ENCODE results near the gene TWIST2.

Gene TWIST2

GRCh38 chr2:238895891-238896600 lies 48.2 kb downstream of the TWIST2 start:
- Histone ChIP-seq H3K9ac (ENCODE audit: low read length) (no peak overlapping the region), H3K9me3 (ENCODE audit: control insufficient read depth, low read depth, low read length) (no peaks in the 10 kb centered on the region), H3K36me3 (ENCODE audit: control insufficient read depth, low read depth, low read length) (no peaks in the 10 kb centered on the region), H3K4me1 (ENCODE audit: control insufficient read depth, low read depth, low read length) (peaks cover 16% of the 10 kb centered on the region), H3K27me3 (ENCODE audit: control insufficient read depth, insufficient read depth, low read length) (no peaks in the 10 kb centered on the region), H3K4me3 (ENCODE audit: low read length) (no peak overlapping the region), H3K27ac (ENCODE audit: low read length) (no peak overlapping the region)

DNA sequence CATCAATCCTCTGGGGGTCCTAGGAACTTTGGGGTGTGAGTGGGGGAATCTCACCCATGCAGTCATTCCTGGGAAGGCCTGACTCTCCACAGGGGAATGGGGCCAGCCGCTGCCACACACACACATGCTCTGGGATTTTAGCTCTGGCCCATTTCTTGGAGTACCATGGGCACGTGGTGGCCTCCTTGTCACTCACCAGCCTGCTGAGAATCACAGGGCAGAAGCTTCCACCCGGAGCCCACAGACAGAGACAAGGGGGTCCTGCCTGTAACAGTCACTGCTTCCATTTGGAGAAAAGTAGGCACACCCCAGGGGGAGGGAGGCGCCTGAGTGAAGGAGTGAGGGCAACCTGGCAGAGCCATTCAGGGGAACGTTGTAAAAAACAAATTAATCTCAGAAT lies 48.8 kb downstream of the TWIST2 start:
- Histone ChIP-seq H3K27me3 (ENCODE audit: control insufficient read depth, insufficient read depth, low read length) (no peaks in the 10 kb centered on the region), H3K4me1 (ENCODE audit: control insufficient read depth, low read depth, low read length) (peaks cover 16% of the 10 kb centered on the region), H3K4me3 (ENCODE audit: low read length) (no peak overlapping the region), H3K9ac (ENCODE audit: low read length) (no peak overlapping the region), H3K27ac (ENCODE audit: low read length) (no peak overlapping the region), H3K9me3 (ENCODE audit: control insufficient read depth, low read depth, low read length) (no peaks in the 10 kb centered on the region), H3K36me3 (ENCODE audit: control insufficient read depth, low read depth, low read length) (no peaks in the 10 kb centered on the region)

- no peak overlapping the region for H3K9ac ChIP-seq (ENCODE audit: low read length)
- no peaks in the 10 kb centered on the region for H3K36me3 ChIP-seq (ENCODE audit: control insufficient read depth, low read depth, low read length)
These were observed 49.4 kb downstream of the TWIST2 start for GRCh38 chr2:238897122-238897880.

GRCh38 chr2:238897911-238898311 lies 50.0 kb downstream of the TWIST2 start:
- no peaks in the 10 kb centered on the region for H3K36me3 ChIP-seq (ENCODE audit: control insufficient read depth, low read depth, low read length)
- H3K27me3 ChIP-seq (ENCODE audit: control insufficient read depth, insufficient read depth, low read length), result no peaks in the 10 kb centered on the region
- peaks cover 16% of the 10 kb centered on the region for H3K4me1 ChIP-seq (ENCODE audit: control insufficient read depth, low read depth, low read length)
- no peak overlapping the region for H3K9ac ChIP-seq (ENCODE audit: low read length)
- no peak overlapping the region for H3K27ac ChIP-seq (ENCODE audit: low read length)
- no peaks in the 10 kb centered on the region for H3K9me3 ChIP-seq (ENCODE audit: control insufficient read depth, low read depth, low read length)
- H3K4me3 ChIP-seq (ENCODE audit: low read length), result no peak overlapping the region

More at GRCh38 chr2:238897122-238897880, 49.4 kb downstream of the TWIST2 start:
- H3K4me3 ChIP-seq (ENCODE audit: low read length), result no peak overlapping the region
- peaks cover 16% of the 10 kb centered on the region for H3K4me1 ChIP-seq (ENCODE audit: control insufficient read depth, low read depth, low read length)
- no peaks in the 10 kb centered on the region for H3K9me3 ChIP-seq (ENCODE audit: control insufficient read depth, low read depth, low read length)
- no peak overlapping the region for H3K27ac ChIP-seq (ENCODE audit: low read length)
- no peaks in the 10 kb centered on the region for H3K27me3 ChIP-seq (ENCODE audit: control insufficient read depth, insufficient read depth, low read length)

- H3K4me3 ChIP-seq (ENCODE audit: low read length), result no peak overlapping the region
- no peak overlapping the region for H3K9ac ChIP-seq (ENCODE audit: low read length)
- H3K9me3 ChIP-seq (ENCODE audit: control insufficient read depth, low read depth, low read length), result no peaks in the 10 kb centered on the region
- H3K27ac ChIP-seq (ENCODE audit: low read length), result no peak overlapping the region
- H3K4me1 ChIP-seq (ENCODE audit: control insufficient read depth, low read depth, low read length), result peaks cover 16% of the 10 kb centered on the region
- no peaks in the 10 kb centered on the region for H3K27me3 ChIP-seq (ENCODE audit: control insufficient read depth, insufficient read depth, low read length)
- H3K36me3 ChIP-seq (ENCODE audit: control insufficient read depth, low read depth, low read length), result no peaks in the 10 kb centered on the region
These were observed 50.8 kb downstream of the TWIST2 start for GRCh38 chr2:238898534-238899281.

GRCh38 chr2:238899386-238899785 lies 51.5 kb downstream of the TWIST2 start:
- H3K27ac ChIP-seq (ENCODE audit: low read length), result no peak overlapping the region
- no peaks in the 10 kb centered on the region for H3K36me3 ChIP-seq (ENCODE audit: control insufficient read depth, low read depth, low read length)
- no peaks in the 10 kb centered on the region for H3K27me3 ChIP-seq (ENCODE audit: control insufficient read depth, insufficient read depth, low read length)
- no peak overlapping the region for H3K9ac ChIP-seq (ENCODE audit: low read length)
- no peaks in the 10 kb centered on the region for H3K9me3 ChIP-seq (ENCODE audit: control insufficient read depth, low read depth, low read length)
- H3K4me3 ChIP-seq (ENCODE audit: low read length), result no peak overlapping the region
- H3K4me1 ChIP-seq (ENCODE audit: control insufficient read depth, low read depth, low read length), result peaks cover 16% of the 10 kb centered on the region

- Histone ChIP-seq H3K4me1 (ENCODE audit: control insufficient read depth, low read depth, low read length) (peaks cover 13% of the 10 kb centered on the region), H3K9ac (ENCODE audit: low read length) (no peak overlapping the region), H3K4me3 (ENCODE audit: low read length) (no peak overlapping the region), H3K27me3 (ENCODE audit: control insufficient read depth, insufficient read depth, low read length) (no peaks in the 10 kb centered on the region), H3K27ac (ENCODE audit: low read length) (no peak overlapping the region), H3K9me3 (ENCODE audit: control insufficient read depth, low read depth, low read length) (no peaks in the 10 kb centered on the region), H3K36me3 (ENCODE audit: control insufficient read depth, low read depth, low read length) (no peaks in the 10 kb centered on the region)
These were observed 52.6 kb downstream of the TWIST2 start for GRCh38 chr2:238900511-238900910.

- Histone ChIP-seq H3K9ac (ENCODE audit: low read length) (no peak overlapping the region), H3K27ac (ENCODE audit: low read length) (no peak overlapping the region), H3K9me3 (ENCODE audit: control insufficient read depth, low read depth, low read length) (no peaks in the 10 kb centered on the region), H3K4me1 (ENCODE audit: control insufficient read depth, low read depth, low read length) (peaks cover 3% of the 10 kb centered on the region), H3K36me3 (ENCODE audit: control insufficient read depth, low read depth, low read length) (no peaks in the 10 kb centered on the region), H3K27me3 (ENCODE audit: control insufficient read depth, insufficient read depth, low read length) (no peaks in the 10 kb centered on the region), H3K4me3 (ENCODE audit: low read length) (no peak overlapping the region)
These were observed 53.7 kb downstream of the TWIST2 start for GRCh38 chr2:238901461-238902057.

DNA sequence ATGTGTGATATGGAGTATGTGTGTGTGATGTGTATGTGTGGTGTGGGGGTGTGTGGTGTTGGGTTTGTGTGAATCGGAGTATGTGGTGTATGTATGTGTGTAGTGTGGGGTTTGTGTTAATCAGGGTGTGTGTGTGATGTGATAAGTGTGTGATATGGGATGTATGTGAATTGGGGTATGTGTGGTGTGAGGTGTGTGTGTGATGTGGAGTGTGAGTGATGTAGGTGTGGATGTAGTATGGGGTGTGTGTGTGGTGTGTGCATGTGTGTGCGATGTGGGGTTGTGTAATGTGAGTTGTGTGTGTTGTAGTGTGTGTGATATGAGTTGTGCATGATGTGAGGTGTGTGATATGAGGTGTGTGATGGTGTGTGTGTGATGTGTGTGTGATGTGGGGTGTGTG lies 54.4 kb downstream of the TWIST2 start:
- no peaks in the 10 kb centered on the region for H3K36me3 ChIP-seq (ENCODE audit: control insufficient read depth, low read depth, low read length)
- H3K4me3 ChIP-seq (ENCODE audit: low read length), result no peak overlapping the region
- H3K27ac ChIP-seq (ENCODE audit: low read length), result no peak overlapping the region
- H3K9ac ChIP-seq (ENCODE audit: low read length), result no peak overlapping the region
- H3K9me3 ChIP-seq (ENCODE audit: control insufficient read depth, low read depth, low read length), result no peaks in the 10 kb centered on the region
- no peaks in the 10 kb centered on the region for H3K27me3 ChIP-seq (ENCODE audit: control insufficient read depth, insufficient read depth, low read length)
- H3K4me1 ChIP-seq (ENCODE audit: control insufficient read depth, low read depth, low read length), result peaks cover 3% of the 10 kb centered on the region

DNA sequence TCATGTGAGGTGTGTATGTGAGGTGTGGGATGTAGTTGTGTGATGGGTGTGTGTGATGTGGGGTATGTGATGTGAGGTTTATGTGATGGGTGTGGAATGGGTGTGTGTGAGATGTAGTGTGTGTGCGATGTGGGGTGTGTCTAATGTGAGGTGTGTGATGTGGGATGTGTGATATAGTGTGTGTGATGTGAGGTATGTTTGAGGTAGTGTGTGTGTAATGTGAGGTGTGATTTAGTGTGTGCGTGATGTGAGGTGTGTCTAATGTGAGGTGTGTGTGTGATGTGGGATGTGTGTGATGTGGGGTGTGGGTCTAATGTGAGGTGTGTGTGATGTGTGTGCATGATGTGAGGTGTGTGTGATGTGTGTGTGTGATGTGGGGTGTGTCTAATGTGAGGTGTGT lies 55.3 kb downstream of the TWIST2 start:
- no peak overlapping the region for H3K9ac ChIP-seq (ENCODE audit: low read length)
- H3K27me3 ChIP-seq (ENCODE audit: control insufficient read depth, insufficient read depth, low read length), result no peaks in the 10 kb centered on the region
- H3K4me3 ChIP-seq (ENCODE audit: low read length), result no peak overlapping the region
- peaks cover 3% of the 10 kb centered on the region for H3K4me1 ChIP-seq (ENCODE audit: control insufficient read depth, low read depth, low read length)
- H3K27ac ChIP-seq (ENCODE audit: low read length), result no peak overlapping the region
- no peaks in the 10 kb centered on the region for H3K9me3 ChIP-seq (ENCODE audit: control insufficient read depth, low read depth, low read length)
- H3K36me3 ChIP-seq (ENCODE audit: control insufficient read depth, low read depth, low read length), result no peaks in the 10 kb centered on the region

GRCh38 chr2:238904177-238904576 lies 56.3 kb downstream of the TWIST2 start:
- H3K27ac ChIP-seq (ENCODE audit: low read length), result no peak overlapping the region
- no peaks in the 10 kb centered on the region for H3K27me3 ChIP-seq (ENCODE audit: control insufficient read depth, insufficient read depth, low read length)
- no peak overlapping the region for H3K4me3 ChIP-seq (ENCODE audit: low read length)
- H3K9me3 ChIP-seq (ENCODE audit: control insufficient read depth, low read depth, low read length), result no peaks in the 10 kb centered on the region
- no peak overlapping the region for H3K9ac ChIP-seq (ENCODE audit: low read length)
- H3K4me1 ChIP-seq (ENCODE audit: control insufficient read depth, low read depth, low read length), result peaks cover 3% of the 10 kb centered on the region
- no peaks in the 10 kb centered on the region for H3K36me3 ChIP-seq (ENCODE audit: control insufficient read depth, low read depth, low read length)
